Measurements from ENCODE around the gene COL5A1.

Gene COL5A1

DNA sequence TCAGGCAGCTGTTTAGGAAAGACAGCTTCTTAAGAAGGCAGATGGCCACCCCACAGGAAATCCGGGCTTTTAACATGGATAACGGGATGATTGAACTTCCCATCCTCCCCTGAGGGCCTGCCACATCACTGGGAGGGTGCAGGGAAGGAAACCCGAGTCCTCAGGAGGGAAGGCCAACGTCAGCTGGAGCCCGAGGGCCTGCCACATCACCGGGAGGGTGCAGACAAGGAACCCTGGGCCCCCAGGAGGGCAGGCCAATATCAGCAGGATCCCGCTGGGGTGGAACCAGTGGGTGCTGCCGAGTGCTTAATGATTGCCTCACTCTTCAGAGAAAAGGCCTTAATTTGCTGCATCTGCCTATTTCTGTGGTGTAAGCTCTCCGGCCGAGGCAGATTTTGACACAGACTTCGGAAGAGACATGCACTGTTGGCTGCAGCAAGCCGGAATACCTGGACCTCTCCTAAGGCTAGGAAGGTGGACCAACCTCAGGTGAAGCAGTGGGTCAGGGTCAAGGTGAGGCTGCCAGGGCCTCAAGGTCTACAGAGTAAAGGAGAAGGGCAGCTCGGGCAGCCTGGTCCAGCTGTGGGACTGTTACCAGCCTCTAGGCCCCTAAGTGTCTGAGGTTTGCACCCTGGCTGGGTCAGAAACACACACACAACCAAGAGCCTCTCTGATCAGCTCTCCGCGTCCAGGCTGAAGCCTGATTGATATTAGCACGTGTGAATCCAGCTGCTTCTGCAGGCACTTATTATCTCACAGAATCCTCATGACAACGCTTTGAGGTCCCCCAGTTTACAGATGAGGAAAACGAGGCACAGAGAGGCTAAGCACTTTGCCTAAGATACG lies 14.8 kb upstream of the COL5A1 start:
- no peak for DNase-seq

DNA sequence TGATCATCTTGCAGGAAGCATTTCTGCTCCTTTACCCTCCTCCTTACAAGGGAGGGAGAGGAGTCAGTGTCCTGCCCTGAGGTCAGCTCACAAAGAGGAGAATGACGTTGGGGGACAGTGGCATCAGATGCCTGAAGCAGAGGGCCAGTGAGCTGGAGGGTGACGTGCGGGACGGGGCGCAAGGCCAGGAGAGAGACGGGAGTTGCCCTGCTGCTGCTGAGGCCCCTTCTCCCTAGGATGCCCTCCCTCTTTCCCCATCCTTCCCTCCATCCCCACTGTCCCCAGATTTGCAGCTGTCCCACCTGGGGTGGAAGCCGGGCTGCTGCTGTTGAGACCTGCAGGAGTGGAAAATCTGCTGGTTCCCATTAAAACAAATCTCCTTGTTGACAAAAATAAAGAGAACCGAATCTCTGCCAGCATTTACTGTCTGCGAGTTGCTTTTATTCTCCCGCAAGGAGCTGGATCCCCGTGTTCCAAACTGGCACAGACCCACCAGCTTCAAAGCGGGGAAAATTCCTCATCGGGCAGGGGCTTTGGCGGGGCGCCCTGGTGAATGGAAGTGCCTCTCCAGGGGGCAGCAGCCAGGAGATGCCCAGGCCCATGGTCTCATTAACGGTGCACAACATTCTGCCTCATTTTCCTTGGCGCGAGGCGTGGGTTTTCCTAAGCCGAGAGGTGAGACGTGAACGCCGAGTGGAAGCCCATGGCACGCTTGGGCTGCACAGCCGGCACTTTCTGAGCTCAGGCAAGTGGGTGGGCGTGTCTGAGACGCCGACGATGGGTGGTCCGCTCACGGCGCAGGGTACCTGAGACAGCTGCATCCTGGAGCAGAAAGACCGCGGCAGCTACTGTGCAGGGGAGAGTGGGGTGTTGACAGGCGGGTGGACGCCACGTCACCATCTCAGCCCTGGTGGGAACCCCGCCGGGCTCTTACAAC lies 13.9 kb upstream of the COL5A1 start:
- DNase-seq: no peak

DNA sequence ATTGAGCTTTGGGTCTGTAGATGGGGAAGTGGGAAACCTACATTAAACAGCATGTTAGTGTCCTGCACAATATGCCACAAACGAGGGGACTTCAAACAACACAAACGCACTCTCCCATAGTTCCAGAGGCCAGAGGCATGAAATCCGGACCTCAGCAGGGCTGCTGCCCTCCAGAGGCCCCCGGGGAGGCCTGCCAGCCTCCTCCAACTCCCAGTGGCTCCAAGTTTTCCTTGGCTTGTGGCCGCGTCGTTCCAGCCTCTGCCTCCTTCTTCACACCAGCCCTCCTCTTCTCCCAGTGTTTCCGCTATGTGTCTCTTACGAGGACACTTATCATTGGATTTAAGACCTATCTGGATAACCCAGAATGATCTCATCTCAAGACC lies 13.3 kb upstream of the COL5A1 start:
- DNase-seq: no peak

DNA sequence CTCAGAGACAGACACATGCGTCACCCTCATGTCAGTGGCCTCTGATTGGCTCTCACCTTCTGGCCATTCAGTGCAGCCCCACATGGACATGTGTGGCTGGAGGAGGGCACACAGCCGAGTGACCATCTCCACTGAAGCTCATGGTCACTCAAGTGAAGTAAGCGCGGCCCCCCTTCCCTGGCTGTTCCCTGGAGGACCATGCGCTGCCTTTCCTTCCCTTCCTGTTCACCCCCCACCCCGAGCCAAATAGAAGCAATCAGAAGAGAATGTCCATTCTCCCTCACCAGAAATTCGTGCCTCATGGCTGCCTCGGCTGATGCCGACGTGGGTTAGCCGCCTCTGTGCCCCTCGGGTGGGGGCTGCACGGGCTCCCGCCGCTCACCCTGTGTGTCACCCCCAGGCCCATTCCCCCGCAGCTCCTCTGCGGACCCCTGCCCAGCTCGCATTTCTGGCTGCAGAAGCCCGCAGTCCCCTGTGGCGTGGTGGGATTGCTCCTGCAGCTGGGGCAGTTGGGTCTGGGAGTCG lies 12.5 kb upstream of the COL5A1 start:
- no peak for DNase-seq

DNA sequence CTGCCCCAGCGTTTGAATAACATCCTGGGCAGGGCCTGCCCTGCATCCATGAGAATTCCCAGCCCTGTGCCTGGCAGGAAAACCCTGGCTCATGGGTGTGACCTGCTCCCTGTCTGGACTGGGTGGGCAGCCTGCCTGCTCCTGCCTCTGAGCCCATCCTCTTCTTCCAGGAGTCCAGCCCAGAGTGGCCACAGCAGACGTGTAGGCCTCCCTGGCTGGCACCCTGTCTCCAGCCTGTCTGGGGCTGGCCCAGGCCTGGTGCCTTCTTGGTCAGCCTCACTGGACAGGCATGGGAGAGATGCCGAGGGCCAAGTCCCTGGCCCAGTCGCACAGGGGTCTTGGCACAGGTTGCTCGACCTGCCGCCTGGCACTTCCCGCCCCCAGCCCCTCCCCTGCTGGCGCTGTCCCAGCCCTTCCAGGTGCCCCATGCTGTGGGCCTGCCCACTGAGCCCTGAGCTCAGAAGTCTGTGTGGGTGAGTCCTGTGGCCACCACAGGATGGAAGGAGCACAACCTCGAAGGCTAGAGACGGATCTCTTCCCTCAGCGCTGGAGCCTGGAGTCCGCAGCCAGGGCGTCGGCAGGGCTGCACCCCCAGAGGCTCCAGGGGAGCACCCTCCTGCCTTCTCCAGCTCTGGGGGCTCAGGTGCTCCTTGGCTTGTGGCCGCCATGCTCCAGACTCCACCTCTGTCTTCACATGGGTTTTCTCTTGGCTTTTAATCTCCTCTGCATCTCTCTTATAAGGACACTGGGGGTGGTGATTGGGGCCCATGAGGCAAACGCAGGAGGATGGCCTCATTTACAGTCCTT lies 11.8 kb upstream of the COL5A1 start:
- DNase-seq: no peak

DNA sequence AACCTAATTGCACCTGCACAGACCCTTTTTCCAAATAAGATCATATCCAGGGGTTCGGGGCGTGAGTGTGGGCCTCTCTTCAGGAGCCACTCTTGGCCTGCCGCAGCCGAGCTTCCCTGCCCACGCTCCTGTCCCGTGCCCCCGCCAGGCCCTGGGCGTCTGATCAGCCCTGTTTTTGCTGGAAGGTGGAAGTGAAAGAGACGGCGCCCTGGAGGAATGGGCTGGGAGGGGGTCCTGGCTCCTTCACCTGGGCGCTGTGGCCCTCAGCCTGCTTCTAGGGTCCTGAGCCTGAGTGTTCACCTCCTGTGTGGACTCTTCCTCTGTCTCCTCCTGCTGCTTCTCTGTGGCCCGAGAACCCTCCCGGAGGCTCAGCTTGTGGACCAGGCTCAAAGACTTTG lies 11.2 kb upstream of the COL5A1 start:
- no peak for DNase-seq

DNA sequence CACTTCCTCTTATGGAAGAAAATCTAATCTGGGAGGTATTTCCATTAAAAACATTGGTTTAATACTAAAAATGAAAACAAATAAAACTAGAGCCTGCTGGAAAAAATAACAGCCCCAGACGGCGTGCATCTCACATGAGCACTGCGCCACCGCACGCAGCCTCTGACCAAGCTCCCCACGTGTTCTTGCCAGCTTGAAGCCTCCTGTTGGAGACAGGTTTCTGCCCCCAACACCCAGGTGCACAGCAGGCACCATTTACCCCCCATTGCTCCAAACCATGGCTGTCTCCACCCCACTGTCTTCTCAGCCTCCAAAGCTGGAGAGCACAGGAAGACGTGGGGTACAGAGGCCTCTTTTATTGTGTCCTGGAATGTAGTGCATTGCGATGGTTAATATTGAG lies 10.7 kb upstream of the COL5A1 start:
- no peak for DNase-seq

DNA sequence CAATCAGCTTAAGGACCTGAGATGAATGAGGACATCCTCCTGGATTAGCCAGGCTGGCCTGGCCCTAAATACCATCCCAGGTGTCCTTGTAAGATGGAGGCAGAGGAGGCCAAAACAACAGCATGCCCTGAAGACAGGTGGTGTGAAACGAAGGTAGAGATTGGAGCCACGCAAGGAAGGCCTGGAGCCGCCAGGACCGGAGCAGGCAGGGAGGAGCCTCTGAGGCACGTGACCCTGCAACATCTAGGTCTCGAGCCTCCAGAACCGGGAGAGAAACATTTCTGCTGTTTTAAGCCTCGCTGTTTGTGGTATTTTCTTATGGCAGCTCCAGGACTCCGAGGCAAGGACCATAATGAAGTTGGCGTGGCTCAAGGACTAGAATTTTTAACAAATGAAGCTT lies 9.7 kb upstream of the COL5A1 start:
- DNase-seq: no peak

DNA sequence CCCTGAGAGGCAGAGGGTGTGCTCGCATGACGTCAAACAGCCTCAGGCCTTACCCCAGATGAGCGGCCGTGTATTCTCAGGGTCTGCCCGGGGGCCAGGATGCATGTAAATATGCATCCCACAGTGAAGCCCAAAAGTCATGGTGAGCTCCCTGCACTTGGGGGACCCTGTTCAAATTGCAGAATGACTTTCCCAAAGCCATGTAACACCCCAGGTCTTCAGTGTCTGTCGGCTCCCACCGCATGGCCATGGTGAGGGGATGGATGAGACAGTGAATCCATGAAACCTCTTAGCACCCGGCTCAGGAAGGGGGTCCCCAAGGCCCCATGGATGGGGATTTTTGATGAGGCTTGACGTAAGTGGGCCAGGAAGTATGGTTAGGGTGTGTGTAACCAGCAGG lies 9.3 kb upstream of the COL5A1 start:
- no peak for DNase-seq

DNA sequence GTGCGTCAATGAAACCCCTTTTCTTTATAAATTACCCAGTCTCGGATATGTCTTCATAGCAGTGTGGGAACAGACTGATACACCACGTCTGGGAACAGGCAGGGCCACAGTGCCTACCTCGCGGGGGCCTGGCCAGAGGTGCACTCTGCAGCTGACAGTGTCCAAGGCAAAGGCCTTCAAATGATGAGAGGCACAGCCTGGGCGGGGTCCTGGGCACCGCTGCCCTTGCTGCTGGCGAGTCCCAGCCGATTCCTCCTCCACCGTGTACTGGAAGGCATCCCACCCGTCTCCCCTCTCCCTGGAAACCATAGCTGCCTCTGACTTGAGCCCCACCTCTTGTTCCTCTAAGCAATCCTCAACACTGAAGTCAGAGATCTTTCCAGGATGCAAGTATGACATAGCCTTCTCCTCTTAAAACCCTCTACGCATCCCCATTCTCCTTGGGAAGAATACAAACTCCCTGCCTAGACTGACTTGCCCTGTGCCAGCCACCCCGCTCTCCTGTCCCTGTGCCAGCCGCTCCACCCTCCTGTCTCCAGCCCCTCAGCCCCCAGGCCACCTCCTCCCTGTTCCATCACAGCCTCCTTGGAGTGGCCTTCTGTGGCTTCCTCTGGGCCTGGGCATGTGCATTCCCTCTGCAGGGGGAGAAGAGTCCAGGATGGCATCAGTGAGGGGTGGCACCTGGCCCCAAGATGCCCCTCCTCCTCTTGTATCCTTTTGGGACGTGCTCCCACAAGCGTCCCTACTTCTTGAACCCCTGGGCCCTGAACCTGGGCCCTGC lies 8.1 kb upstream of the COL5A1 start:
- no peak for DNase-seq

DNA sequence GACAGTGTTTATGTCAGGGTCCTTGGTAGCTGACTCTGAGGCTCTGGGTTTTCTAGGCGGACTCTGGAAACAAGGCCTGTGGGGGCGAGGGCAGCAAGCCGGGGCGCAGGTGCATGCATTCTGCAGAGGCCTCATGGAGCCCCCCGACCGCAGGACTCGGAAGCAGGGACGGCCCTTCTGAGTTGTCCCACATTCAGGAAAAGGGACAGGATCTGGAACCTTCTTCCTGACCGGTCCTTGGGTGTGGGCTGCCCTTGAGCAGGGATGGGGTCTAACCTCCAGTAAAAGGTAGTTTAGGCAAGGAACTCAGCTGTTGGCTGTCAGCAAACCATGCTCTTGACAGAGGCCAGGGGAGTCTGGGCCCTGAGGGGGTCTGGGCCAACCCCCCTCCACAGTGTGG lies 7.4 kb upstream of the COL5A1 start:
- no peak for DNase-seq

DNA sequence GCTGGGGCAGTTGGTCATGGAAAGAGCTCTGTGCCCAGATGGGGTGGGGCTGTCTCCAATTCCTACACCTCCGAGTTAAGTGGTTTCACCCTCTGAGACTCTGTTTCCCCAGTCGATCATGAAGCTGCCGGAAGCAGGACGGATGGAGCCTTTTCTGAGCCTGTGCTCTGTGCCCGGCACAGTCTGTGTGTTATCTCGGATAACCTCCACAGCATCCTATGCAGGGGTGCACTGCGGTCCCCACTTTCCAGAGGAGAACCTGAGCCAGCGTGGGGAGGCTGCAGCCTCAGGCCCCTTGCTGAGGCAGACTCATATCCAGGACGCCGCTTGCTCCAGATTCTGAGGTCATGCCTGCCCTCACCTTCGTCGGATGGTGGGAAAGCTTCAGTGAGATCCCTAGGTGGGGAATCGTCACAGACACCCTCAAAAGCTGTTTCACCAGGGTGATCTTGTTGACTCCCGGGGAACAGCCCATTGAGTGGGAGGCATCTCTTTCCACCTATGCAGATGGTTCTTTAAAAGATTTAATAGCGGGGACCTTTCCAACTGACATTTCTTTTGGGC lies 6.9 kb upstream of the COL5A1 start:
- DNase-seq: no peak

DNA sequence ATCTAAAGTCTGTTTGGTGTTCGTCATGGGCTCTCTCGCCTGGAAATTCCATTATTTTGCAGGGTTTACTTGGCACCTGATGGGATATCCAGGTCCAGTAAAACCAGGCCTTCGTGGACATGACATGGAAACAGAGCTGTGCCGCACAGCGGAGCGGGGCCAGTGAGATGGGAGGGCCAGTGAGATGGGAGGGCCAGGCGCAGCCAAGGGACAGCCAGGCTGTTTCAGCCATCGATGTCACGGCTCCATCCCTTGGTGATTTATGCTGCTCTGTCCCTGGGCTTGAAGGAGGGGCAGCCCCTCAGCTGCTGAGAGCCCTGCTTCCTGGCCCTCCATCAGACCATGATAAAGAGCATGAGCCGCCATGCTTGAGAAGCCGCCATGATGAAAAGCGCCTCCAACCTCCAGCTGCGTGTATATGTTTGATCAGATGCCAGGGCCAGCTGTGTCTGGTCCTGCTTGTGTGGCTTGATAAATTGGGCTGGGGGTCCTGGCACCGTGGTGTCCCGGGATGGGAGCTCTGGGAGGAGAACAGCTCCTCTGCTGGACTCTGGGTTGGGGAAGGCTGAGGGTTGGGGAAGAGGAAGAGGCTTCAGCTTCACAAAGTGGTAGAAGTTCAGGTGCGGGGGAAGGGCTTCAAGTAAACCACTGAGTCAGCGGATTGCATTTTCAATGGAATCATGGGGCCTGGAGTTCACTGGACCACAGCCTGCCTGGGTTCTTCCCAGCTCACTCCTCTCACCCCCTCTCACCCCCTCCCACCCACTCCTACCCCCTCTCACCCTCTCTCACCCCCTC lies 6.1 kb upstream of the COL5A1 start:
- no peak for DNase-seq

DNA sequence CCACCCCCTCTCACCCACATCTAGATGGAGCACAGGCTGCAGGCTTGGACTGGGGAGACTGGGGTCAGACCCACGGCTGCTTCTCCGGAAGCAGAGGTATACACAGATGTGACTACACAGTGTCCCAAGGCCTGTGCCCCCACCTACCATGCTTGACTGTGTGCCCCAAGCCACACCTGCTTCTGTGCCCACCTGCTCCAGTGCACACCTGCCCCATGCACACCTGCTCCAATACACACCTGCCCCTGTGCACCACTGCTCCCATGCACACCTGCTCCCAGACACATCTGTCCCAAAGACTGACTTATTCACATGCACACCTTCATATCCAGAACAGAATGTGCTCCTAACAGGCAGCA lies 5.5 kb upstream of the COL5A1 start:
- no peak for DNase-seq

DNA sequence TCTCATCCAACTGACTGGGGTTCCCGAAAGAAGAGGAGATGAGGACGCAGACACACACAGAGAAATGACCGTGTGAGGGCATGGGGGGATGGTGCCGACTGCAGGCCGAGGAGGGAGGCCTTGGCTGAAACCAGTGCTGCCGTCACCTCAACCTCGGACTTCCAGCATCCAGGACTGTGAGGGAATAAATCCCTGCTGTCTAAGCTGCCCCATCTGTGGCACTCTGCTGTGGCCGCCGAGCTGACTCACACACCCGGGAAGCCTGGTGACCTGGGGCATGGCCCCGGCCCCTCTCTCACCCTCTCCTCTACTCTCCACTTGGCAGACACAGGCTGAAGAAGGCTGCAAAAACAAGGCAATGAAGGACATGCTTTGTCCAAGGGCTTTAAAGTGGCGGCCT lies 4.4 kb upstream of the COL5A1 start:
- DNase-seq: no peak

DNA sequence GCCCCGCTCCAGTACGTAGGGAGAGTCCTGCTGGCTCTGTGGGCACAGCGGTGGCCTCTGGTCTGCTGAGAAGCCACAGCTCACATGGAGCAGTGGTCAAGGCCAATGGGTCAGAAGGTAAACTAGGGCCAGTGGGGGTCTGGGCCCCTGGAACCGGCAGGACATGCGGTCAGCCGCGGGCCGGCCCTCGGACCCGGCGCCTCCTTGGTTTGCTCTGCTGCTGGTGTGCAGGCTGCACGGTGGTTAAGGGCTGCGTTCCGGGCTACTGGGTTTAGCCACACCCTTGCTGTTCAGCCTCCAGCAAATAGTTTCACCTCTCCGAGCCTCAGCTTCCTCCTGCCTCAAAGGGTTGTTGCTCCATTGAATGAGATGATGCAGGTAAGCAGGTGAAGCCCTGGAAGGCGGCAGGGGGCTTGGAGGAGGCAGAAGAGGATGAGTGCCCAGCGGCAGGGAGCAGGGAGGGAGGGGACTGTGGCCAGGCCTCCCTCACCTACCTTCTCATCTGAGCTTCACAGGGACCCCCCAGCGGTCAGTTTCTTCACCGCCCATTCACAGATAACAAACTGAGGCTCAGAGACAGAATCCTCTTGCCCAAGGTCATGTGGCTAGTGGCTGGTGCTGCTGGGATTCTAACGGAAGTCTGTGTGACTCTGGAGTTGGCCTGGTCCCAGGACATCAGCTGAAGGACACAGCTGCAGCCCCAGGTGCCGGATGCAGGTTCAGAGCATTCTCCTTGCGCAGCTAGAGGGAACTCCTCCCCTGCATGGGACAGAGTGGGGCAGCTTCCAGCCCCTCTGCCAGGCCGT lies 3.7 kb upstream of the COL5A1 start:
- no peak for DNase-seq

DNA sequence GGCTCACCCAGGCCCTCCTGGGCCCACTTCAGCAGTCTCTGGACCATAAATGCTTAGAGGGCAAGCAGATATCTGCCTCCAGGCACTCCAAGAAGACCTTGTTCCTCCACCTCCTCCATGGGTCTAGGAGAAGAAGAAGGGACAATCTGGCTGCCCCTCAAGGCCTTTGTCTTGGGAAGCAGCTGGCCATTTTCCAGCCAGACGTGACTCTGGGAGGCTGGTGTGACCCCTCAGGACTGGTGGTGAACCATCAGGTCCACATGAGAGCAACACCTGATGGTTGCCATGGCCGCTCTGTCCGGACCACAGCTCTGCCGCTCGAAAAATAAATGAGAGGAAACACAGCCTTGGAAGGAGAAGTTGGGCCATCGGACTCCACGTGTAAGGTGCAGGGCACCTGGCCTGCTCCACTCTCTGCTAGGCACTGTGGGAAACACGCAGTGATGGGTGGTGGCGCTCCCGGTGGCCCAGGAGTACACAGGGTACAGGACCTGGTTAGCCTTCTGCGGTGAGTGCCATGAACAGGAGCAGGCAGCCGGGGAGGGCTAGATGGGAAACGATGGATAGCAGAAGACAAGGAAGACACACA lies 3.0 kb upstream of the COL5A1 start:
- no peak for DNase-seq

DNA sequence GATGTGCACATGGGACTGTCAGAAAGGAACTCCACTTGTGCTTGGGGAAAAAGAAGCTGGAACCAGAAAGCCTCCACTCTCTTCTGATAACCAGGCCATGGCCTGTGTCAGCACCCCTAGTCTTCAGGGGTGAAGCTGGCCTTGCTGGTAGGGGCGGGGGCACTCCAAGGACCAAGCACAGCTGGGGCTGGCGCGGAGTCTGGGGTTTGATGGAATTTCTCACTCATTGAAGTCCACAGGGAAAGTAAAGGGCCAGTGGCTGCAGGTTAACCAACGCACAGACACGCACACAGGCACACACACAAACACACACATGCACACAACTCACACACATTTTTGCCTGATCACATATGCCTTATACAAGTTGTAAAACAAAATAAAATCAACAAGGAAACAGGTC lies 1.6 kb upstream of the COL5A1 start:
- DNase-seq: no peak

DNA sequence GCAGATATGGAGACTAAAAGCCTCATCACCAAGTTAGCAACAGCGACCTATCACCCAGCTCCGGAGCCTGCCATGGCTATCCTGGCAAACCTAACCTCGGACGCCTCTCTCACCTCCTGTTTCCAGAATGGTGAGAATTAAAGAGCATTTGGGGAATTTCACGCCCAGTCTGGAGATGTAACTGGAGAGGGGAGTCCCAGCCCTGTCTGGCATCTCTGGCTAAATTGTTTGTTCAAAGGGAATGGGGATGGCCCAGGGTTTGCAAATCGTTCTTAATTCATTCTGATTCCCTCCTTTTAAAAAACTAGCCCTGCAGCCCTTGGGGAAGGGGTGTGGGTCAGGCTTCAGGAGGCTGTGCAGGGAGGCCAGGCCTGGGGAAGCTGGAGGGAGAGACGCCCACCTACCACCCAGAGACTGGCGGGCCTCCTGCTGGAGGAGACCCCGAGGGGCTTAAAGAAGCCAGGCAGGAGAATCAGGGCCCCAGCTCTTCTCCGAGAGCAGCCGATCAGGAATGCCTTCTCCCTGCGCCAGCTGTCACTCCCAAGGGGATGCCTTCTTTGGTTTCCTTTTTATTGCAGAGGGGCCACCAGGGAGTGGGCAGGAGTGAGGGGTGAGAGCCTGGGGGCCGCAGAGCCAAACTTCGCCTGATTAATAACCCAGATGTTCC lies 964 bp upstream of the COL5A1 start:
- no peak for DNase-seq
